ENCODE results near the gene TIMM13.
"Not testable (repeated sequence)": the region's sequence is repeated elsewhere in the genome, so short reads cannot be mapped to it uniquely, and the experiment has no call there.

Gene TIMM13

DNA sequence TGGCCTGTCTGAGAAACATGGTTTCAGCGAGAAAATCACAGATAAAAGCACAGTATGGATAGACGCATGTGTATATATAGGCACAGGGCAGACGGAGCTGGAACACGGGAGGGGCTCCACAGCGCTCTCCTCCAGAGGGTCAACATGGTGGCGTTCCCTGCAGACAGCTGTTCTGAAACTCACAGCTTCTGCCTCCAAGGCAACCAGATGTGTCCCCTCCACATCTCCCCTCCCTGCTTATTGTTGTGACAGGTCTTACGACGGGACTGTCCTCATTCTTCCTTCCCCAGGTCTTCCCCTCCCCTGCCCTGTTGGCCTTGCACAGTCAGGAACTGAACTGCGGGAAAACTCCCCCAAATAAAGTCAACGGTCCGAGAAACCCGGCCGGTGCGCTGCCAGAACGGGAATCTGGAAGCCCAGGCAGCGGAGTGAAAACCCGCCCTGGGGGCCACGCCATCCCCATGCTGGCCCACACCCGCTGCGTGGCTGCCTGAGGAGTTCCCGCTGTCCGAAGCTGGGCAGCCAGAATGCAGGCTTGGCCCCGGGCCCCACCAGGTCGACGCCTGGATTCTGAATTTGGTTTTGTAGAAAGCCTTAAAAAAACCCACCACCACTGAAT lies 2.6 kb upstream of the TIMM13 start:
- DNase-seq = no peak

DNA sequence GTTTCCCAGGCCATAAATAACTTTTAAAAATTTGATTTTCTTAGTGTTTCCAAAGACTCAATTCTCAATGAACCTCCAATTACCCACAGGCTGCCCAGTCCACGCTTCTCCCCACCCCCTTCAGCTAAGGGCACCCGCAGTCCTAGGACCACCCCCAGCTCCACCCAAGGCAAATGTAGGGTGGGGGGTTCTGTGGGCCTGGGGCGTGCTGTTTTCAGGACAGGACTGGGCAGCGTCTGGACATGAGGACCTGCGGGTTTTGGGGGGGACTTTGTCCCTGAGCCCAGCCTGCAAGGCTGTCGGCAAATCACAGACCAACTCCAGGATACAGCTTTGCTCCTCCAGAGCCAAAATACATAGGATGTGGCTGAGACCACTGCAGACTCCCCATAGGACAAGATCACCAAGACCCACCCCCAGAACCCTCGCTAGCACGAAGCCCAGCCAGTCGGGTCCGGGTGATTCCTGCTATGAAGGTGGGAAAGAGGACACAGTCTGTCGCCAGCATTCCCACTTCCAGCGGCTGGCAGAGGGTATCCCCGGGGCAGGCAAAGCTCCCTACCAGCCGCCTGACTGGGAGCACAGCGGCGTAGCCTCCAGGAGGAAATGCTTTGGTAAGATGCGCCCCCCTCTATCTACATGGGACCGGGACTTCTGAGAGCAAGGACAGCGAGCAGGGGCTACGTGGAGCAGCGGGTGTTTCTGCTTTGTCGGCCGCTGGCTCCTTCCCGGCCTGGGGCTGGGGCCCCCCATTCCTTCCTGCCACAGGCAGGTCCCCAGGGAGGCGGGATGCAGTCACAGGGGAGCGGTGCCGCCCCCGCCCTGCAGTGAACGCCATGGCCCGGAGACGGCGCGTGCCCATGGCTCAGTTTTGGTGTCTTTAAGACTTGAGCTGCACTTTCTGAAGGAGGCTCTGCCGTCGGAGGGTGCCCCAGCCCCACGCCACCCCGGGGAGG lies 1.6 kb upstream of the TIMM13 start:
- no peak for DNase-seq

DNA sequence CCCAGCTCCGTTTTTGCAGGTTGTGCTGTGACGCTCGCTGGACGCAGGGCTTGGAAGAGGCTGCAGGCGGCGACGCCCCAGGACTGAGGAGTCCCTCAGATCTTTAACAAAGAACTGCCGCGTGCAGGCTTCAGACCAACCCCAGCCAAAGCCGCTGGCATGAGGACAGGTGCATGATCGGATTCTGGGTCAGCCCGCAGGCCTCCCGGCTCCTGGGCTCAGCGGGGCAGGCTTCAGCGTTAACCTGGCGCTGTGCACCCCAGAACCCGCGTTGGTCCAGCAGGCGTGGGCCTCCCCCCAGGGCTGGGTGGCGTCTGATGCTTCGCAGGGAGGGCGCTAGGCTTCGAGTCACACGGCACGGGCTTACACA lies 920 bp upstream of the TIMM13 start:
- DNase-seq = no peak

DNA sequence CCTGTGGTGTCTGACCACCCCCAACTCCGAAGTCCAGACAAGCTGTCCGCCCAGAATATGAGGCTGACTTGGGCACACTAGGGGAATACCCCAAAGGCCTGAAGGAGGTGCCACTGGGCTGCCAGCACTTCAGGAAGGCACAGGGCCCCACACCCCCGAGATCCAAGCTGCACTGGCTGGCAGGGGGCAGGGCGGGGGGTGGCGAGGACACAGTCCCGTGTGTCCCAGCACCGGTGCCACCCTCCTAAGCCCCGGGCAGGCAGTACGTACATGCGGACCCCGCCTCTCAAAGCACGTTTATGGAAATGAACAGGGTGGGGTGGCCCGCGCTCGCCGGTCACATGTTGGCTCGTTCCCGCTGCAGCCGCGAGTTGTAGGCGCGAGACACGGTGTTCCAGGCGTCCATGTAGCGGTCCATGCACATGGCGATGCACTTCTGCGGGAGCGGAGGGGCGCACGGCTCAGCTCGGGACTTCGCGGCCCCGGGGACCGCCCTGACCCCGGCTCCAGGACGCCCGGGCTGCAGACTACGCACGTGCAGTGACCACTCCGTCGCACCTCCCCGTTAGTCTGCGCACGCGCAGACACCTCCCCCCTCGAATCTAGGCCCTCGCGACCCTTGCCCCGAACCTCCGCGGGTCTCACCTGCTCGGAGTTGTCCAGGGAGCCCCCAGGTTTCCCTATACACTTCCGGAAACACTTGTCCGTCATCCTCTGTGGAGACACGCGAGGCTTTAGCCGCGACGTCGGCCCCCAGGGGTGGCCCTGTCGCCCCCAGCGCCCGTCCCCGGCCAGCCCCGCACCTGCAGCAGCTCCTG lies 566 bp downstream of the TIMM13 start:
- DNase-seq = no peak

DNA sequence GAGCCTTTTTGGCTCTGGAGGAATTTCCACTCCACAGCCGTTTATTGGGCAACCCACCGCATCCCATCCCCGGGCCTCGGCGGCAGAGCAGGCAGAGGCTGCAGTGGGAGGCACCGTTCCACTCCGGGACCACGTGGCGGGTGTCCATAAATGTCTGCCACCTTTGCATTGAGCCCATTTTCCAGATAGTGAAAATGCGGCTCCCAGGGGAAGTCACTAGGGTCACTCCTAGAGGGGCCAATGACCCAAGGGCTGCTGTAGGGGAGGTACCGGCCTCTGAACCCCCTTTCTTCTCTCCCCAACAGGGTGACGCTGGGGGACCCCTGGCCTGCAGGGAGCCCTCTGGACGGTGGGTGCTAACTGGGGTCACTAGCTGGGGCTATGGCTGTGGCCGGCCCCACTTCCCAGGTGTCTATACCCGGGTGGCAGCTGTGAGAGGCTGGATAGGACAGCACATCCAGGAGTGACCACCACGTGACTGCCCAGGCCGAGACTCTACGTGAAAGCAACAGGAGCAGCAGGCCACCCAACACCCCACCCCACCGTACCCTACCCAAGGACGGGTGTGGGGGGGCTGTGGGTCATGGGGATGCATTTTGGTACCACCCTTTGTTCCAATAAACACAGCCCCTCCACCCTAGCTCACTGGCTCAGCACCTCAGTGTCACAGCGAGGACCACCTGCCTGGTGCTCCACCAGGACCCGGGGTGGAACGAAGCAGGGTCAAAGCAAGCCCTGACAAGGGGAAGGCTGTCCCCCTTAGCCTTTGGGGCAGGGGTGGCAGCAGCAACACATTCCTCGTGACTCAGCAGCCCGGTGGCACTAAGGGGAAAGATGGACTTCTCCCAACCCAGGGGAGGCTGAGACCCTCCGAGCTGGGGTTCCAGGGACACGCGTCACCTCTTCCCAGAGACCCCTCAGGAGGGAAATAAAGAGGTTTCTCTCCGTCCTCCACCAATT lies 1.5 kb downstream of the TIMM13 start:
- DNase-seq = no peak

DNA sequence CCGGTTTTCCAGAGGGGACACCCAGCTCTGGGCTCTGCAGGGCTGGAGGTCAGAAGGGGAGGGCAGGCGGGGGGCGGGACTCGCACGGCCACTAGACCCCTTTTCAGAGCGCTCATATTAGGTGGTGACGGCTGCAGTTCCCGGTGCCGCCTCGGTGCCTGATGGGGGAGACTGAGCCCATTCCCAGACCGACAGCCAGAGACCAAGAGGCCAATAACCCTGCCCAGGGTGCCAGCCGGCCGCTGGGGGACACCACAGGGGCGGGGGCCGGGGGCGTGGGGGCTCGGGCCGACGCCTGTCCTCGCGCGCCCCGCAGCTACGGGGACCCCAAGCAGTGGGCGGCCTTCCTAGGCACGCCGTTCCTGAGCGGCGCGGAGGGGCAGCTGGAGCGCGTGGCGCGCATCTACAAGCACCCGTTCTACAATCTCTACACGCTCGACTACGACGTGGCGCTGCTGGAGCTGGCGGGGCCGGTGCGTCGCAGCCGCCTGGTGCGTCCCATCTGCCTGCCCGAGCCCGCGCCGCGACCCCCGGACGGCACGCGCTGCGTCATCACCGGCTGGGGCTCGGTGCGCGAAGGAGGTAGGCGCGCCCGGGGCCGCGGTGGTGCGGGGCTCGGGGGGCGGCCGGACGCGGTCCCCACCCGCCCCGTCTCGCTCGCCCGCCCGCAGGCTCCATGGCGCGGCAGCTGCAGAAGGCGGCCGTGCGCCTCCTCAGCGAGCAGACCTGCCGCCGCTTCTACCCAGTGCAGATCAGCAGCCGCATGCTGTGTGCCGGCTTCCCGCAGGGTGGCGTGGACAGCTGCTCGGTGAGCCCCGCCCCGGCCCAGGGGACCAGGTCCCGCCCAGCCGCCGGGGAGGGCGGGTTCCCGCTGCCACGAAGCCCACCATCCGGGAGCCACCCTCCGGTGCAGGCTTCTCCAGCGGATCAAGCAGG lies 2.4 kb downstream of the TIMM13 start:
- DNase-seq = no peak

DNA sequence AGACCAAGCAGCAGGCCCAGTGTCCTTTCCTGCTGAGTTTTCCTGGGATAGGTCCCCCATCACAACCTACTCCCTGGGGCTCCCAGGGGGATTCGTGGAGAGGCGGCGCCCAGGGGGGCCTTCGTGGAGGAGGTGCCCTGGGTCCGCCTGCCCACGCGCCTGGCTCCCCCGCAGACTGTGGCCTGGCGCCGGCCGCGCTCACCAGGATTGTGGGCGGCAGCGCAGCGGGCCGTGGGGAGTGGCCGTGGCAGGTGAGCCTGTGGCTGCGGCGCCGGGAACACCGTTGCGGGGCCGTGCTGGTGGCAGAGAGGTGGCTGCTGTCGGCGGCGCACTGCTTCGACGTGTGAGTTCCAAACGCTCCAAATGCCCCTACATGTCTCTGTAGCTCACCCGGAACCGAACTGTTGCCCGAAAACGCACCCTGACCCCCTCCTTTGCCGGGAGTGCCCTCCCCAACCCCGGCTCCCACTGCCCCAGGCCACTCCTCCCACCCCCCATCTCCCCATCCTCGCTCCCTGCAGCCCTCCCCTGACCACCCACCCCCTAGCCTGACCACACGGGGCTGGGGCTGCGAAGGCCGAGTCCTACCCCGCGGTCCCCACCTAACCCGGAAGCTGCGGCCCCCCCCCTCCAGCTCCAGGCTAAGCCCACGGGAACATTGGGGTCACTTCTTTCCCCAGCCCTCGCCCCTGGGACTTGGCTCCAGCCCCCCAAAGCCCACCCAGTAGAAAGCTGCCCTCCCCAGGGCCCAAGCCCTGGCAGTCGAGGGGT lies 3.3 kb downstream of the TIMM13 start:
- DNase-seq = no peak

DNA sequence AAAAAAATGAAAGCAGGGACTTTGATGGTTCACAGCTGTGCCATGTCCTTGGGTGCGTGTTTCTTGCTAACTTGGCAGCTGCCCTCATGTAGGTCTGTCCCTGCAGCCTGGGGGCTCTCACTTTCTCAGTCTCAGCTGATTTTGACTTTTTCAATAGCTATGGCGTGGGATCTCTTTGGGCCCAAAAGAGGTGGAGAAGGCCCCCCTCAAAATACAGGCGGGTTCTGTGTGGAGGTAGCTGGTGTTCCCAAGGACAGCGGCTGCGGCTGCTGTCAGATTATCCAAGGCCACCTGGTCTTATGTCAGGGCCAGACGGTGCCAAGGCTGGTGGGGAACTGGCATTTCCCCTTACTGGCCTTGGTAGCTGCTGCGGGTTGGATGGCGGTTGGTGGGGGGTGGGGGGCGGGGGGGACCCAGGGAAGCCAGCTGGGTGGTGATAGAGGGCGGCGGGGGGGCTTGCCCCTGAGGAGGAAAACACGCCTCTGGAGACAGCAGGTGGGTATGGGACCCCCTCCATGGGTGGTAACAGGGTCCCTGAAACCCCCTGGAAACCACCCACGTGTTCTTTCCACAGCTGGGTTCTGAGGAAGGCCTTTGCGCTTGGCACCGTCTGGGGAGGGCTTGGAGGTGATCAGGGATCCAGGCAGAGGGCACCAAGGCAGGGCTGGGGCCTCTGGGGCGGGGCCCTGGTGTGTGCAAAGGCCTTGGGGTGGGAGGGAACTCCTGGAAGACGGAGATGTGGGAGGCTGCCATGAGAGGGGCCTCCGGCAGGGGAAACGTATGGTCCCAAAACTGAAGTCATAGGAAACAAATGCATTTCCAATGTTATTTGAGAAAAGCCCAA lies 4.1 kb downstream of the TIMM13 start:
- DNase-seq = no peak

DNA sequence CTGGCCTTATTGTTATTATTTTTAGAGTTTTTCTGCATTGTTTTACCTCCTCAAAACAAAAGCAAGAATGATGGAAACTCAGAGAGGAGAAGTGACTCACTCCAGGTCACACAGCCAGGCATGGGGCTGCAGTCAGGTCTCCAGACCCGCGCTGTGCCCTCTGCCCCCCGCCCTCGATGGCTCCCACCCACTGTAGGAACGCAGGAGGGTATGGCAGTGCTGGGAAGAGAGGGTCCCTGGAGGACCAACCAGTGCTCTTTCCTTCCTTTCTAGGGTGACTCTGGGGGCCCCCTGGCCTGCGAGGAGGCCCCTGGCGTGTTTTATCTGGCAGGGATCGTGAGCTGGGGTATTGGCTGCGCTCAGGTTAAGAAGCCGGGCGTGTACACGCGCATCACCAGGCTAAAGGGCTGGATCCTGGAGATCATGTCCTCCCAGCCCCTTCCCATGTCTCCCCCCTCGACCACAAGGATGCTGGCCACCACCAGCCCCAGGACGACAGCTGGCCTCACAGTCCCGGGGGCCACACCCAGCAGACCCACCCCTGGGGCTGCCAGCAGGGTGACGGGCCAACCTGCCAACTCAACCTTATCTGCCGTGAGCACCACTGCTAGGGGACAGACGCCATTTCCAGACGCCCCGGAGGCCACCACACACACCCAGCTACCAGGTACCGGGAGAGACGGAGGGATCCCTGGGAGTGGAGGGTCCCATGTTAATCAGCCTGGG lies 5.6 kb downstream of the TIMM13 start:
- DNase-seq = no peak

DNA sequence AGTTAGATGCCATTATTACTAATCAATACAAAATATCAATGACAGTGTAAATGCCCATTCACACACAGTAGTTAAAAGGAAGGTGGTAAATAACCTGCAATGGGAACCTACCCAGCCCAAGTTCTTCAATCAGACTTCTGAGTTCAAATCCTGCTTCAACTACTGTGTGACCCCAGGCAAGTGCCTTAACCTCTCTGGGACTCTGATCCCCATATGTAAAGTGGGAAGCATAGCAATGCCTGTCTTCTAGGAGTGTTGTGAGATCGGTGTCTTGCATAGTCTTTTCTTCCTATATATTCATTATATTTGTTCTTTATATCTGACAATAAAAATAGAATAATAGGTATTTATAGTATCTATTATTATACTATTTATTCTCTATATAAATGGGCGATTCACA lies 6.9 kb downstream of the TIMM13 start:
- no peak for DNase-seq

DNA sequence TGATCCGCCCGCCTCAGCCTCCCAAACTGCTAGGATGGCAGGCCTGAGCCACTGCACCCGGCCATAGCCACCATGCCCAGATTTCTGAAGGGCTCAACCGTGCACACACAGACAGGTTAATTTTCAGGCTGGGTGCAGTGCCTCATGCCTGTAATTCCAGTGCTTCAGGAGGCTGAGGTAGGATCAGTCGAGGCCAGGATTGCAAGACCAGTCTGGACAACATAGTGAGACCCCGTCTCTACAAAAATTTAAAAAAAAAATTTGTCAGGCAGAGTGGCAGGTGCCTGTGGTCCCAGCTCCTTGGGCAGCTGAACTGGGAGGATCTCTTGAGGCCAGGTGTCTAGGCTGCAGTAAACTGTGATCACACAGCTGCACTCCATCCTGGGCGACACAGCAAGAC lies 7.6 kb downstream of the TIMM13 start:
- no peak for DNase-seq

DNA sequence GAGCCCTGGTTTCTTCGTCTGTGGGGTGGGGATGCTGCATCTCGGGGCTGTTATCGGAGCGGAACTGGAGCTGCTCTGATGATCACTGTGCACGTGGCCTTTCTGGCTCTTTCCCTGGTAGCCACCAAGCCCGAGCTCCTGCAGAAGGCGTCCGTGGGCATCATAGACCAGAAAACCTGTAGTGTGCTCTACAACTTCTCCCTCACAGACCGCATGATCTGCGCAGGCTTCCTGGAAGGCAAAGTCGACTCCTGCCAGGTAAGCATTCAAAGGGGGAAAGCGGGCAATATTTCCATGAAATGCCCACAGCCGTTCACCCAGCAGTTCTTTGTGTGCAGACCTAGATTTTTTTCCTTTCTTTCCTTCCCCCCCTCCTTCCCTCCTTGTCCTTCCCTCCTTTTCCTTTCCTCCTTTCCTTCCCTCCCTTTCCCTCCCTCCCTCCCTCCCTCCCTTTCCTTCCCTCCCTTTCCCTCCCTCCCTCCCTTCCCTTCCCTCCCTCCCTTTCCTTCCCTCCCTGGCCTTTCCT lies 9.4 kb downstream of the TIMM13 start:
- DNase-seq = no peak

DNA sequence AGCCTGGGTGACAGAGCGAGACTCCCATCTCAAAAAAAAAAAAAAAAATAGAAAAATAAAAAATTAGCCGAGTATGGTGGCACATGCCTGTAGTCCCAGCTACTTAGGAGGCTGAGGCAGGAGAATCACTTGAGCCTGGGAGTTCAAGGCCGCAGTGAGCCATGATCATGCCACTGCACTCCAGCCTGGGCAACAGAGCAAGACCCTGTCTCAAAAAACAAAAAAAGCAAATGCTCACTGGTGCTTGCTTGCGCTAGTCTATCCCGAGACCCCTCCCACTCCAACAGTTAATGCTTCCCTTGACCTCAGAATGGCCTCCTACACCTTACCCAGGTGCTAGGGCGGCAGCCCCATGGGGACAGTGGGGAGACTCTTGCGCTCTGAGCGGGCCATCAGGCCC lies 9.9 kb downstream of the TIMM13 start:
- DNase-seq = not testable (repeated sequence)

DNA sequence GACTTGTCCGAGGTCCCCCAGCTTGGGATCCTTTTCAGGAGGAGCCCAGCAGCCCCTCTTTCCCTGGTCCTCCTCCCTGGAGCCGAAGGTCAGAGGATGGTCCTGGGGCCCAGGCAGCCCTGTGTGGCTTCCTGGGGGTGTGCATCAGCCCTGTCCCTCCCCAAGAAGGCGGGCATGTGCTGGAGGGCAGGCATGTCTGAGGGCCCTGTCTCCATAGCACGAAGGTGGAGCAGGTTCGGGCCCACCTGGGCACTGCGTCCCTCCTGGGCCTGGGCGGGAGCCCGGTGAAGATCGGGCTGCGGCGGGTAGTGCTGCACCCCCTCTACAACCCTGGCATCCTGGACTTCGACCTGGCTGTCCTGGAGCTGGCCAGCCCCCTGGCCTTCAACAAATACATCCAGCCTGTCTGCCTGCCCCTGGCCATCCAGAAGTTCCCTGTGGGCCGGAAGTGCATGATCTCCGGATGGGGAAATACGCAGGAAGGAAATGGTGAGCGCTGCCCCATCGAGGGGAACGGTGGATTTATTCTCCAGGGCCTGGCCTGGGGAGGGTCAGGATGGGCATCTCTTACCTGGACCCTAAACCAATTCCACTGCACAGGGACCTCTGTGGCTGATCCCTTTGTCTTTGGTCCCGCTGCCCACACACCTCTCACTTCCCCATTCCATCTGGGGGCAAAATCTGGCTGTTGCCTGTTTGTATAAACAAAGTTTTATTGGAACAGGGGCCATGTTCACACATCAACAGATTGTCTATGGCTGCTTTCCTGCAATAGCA lies 10.9 kb downstream of the TIMM13 start:
- no peak for DNase-seq

DNA sequence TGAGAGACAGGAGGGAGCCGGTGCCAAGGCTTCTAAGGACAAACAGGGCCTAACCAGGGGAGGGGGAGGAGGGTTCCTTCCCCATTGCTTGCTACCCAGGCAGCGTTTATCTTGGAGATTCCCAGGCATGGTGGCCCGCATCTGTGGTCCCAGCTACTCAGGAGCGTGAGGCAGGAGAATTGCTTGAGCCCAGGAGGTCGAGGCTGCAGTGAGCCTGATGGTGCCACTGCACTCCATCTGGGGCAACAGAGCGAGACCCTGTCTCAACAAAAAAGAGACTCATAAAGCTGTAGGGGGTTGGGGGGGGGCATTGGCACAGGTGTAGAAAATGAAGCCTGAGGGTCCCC lies 11.4 kb downstream of the TIMM13 start:
- DNase-seq = no peak

DNA sequence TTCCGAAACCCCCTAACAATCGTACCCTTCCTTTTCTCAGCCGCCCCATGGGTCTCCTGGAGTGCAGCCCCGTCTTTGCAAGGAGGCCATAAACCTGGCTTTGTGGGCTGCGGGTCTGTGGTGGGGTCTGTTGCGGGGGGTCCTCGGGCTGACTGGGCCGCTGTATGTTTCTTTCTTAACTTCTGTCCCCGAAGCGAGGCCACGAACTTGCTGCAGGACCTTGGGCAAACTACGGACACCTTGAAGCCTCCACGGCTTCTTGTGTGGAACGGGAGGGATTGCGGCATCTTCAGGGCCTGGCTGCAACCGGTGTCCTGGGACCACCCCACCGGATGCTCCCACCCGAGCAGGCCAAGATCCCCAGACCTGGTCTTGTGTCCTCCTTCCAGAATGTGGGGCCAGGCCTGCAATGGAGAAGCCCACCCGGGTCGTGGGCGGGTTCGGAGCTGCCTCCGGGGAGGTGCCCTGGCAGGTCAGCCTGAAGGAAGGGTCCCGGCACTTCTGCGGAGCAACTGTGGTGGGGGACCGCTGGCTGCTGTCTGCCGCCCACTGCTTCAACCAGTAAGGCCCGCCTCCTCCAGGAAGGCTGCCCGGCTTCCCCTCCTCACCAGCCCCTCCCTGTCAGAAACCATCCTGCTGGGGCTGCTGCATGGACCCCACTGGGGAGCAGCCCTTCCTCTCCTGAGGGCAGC lies 12.0 kb downstream of the TIMM13 start:
- no peak for DNase-seq

DNA sequence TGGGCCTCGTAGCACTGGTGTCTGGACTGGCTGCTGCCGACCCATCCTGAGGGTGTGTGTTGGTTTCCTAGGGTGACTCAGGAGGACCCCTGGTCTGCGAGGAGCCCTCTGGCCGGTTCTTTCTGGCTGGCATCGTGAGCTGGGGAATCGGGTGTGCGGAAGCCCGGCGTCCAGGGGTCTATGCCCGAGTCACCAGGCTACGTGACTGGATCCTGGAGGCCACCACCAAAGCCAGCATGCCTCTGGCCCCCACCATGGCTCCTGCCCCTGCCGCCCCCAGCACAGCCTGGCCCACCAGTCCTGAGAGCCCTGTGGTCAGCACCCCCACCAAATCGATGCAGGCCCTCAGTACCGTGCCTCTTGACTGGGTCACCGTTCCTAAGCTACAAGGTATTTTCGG lies 13.8 kb downstream of the TIMM13 start:
- DNase-seq = no peak
